Dermis microvascular lymphatic vessel endothelial cell (primary cell): ENCODE results near the gene TULP3. TPM values are rescaled to one million over a fixed set of nuclear protein-coding genes. Genes with fewer than 3 reads are reported as not detected.
"Not testable (repeated sequence)": the region's sequence is repeated elsewhere in the genome, so short reads cannot be mapped to it uniquely, and the experiment has no call there.

ENCODE experiments used
- DNase-seq, 2 donors: peaks; one replicate each; pipeline versions ENCODE4 v3.0.0 to v3.0.0-alpha.2; 2010; ENCODE audit warnings: low read depth in 2 of 2
- total RNA-seq: library from RNA; depleted of rRNA; stranded (reverse); fragments of >200 nt; gene quantifications from 2 replicates; pipeline ENCODE4 v1.2.1, GENCODE V29; 2014

Gene TULP3
- 15.8 and 16.9 TPM in 2 replicates for total RNA-seq

- peak; percentile 91 to 99 for DNase-seq
These were observed at the start of gene TULP3 for GRCh38 chr12:2890388-2891239. TSS of gene TULP3 (plus strand) at chr12:2890891. CDS start at chr12:2890948, 57 bp downstream.

GRCh38 chr12:2841056-2841650 is 49.5 kb upstream of the TULP3 start:
- DNase-seq = no peak

GRCh38 chr12:2842948-2843347 is 47.7 kb upstream of the TULP3 start:
- DNase-seq = no peak

GRCh38 chr12:2844786-2845185 is 45.9 kb upstream of the TULP3 start:
- DNase-seq = no peak

GRCh38 chr12:2845280-2845679 is 45.4 kb upstream of the TULP3 start:
- DNase-seq = peak in 1 of 2 donors; percentile 55

- no peak for DNase-seq
These were observed 38.8 kb upstream of the TULP3 start for GRCh38 chr12:2851931-2852330.

GRCh38 chr12:2853626-2854025 is 37.1 kb upstream of the TULP3 start:
- peak in 1 of 2 donors; percentile 72 for DNase-seq

GRCh38 chr12:2854669-2855453 is 35.8 kb upstream of the TULP3 start:
- DNase-seq = no peak

- no peak for DNase-seq
These were observed 35.1 kb upstream of the TULP3 start for GRCh38 chr12:2855546-2855945.

GRCh38 chr12:2856051-2856450 is 34.6 kb upstream of the TULP3 start:
- DNase-seq = no peak

GRCh38 chr12:2857021-2857431 is 33.7 kb upstream of the TULP3 start, which contains the start of gene TEX52:
TSS of gene TEX52 (minus strand) at chr12:2857039. CDS start at chr12:2857026, 13 bp downstream.
- DNase-seq = no peak

GRCh38 chr12:2857576-2857975 is 33.1 kb upstream of the TULP3 start:
- no peak for DNase-seq

GRCh38 chr12:2858334-2858733 is 32.4 kb upstream of the TULP3 start:
- no peak for DNase-seq

GRCh38 chr12:2858944-2859421 is 31.7 kb upstream of the TULP3 start:
- DNase-seq = no peak

- no peak for DNase-seq
These were observed 30.5 kb upstream of the TULP3 start for GRCh38 chr12:2860170-2860569.

- no peak for DNase-seq
These were observed 27.8 kb upstream of the TULP3 start for GRCh38 chr12:2862876-2863275.

GRCh38 chr12:2863402-2863801 is 27.3 kb upstream of the TULP3 start:
- DNase-seq = not testable (repeated sequence)

GRCh38 chr12:2864198-2864597 is 26.5 kb upstream of the TULP3 start:
- no peak for DNase-seq

- DNase-seq = not testable (repeated sequence)
These were observed 21.6 kb upstream of the TULP3 start for GRCh38 chr12:2868986-2869632.

- DNase-seq = peak in 1 of 2 donors; percentile 10
These were observed 14.2 kb upstream of the TULP3 start for GRCh38 chr12:2876431-2877046.
